OCI-M2 (cell line): ENCODE results near the gene STRBP.

Experiments
- DNase-seq: peaks from one replicate; lab custom pipeline; 2025; ENCODE audit not compliant: unreplicated experiment; lab: John Stamatoyannopoulos, UW

Gene STRBP

DNA sequence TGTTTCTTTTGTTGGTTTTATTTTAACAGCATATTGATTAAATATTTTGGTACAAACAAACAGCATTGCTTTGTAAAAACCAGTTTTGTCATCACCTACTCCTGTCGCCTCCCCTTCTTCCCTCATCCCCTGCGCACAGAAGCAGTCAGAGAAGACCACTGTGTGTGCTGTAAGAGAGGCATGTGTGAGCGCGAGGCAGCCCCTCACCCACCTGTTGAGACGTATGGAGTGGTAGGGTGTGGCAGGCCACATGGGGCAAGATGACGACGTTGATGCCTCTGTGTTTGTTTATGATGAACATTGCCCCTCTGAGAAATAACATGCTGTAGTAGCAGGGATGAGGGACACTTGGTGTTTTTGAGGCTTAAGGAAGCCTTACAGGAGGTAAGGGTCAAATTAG lies 163.6 kb downstream of the STRBP start:
- DNase-seq = no peak

DNA sequence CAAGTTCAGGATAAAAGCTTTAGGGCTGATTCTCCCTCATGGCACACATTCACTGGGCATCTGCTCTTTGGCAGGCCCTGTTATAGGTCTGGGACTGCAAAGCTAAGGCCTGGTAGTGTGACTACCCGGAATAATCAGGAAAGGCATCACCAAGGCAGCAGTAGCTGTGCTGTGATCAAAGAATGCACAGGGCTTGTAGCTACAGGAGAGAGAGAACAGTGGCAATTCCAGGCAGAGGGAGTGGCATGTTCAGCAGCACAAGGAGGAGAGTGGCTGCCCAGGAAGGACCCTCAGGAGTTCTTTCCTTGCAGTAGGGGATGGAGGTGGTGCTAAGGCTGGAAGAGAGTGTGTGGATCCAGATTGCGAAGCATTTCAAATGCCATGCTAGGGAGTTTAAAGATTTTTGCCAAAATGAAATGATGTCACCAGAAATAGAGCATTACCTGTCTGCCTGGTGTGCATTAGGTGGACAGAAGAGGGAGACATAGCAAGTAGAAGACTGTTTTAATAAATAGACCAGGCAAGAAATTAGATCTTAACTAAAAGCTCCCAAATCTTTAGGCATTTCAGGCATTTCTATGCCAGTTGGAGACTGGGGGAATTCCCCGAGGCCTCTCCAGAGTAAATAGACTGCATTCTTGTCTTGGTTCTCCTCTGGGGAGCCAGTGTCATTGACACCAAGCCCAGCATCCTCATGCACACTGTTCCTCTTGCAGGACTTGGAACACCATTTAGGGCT lies 165.8 kb downstream of the STRBP start:
- DNase-seq = no peak

DNA sequence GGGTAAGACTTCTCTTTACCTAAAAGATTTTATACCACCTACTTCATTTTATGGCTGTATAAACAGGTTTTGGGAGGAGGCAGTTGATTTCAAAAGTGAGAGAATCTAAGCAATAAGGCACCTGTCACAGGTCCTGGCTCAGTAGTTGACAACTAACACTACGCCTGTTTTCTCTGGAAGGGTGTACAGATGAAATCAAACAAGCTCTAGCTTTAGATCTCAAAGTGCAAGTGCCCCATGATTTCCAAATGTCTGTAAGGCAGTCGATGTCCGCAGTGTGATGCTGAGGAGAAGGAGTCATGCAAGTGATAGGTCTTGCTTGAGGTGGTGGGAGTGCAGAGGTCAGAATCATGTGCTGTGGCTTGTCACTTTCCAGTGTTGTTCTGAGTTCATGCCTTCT lies 168.8 kb downstream of the STRBP start:
- DNase-seq = no peak

DNA sequence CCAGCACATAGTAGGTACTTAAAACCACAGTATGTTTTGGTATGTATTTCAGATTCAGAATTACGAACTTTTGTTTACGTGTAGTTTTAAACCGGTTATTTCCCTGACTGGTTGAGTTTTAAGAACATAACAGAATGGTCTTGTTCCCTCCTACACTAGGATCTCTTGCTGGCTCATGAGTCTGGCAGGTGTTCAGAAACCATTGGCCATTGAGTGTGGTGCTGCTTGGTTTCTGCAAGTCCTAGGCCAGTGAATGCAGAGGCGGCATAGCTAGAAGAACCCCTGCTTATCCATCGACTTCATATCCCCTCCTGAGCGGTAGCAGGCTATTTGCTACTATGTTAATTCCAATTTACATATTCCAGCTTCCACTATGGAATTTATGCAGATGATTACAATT lies 169.3 kb downstream of the STRBP start:
- DNase-seq = no peak

DNA sequence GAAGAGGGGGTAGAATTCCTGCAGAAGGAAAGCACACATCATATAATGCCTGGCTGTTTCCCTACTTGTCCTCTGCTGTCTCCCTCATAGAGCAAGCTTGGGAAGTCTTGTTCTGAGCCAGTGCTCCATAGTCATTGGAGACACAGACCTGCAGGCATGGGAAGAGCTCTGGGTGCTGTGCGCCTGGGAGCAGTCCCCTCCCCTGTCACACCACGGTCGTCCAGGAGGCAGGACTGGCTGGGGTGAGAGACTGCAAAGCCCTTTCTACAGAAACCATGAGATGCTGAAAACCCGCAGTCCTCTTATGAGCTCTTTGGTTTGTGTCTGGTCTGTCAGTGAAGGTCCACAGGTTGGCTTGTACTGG lies 170.3 kb downstream of the STRBP start:
- DNase-seq = no peak

DNA sequence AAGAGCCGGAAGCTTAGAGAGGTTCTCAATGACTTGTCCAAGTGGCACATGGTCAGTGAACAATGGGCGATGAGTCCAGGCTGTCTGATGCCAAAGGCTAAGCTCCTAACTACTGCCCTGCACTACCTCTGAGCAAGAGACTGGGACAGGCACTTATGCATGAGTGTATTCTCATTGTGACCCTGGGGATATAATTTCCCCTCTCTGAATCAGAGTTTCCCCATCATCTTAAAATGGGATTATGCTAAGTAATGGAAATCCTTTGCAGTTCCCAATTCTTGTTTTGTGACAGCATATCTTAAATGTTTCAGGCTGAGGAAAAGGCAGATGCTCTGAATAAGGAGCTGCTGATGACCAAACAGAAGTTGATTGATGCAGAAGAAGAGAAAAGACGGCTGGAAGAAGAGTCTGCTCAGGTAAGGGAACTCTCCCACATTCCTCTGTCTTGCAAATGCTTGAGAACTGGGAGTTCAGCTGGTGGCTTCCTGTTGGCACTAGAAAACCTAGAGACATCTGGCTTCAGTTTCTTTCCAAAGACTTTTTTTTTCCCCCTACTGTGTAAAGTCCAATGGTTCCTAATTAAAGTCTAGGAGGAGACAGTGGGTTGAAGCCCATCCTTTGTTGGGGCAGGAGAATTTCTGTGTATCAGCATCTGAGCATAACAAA lies 170.8 kb downstream of the STRBP start:
- no peak for DNase-seq

DNA sequence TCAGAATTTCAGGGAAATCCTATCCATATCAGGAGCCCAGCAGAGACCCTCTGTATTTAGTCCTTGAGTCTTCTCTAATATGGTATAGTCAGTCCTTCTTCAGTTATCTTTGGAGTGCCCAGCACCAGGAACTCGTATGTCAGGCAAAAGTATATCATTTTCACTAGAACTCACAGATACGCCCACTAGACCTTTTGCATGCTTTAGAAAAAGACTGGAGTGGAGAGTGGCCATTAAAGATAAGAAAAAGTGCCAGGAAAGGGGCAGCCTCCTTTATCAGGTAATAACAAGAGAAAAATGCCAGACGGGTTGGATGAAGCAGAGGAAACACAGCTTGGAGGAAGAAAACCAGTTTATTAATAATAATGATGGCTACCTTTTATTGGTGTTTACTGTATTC lies 171.4 kb downstream of the STRBP start:
- no peak for DNase-seq

DNA sequence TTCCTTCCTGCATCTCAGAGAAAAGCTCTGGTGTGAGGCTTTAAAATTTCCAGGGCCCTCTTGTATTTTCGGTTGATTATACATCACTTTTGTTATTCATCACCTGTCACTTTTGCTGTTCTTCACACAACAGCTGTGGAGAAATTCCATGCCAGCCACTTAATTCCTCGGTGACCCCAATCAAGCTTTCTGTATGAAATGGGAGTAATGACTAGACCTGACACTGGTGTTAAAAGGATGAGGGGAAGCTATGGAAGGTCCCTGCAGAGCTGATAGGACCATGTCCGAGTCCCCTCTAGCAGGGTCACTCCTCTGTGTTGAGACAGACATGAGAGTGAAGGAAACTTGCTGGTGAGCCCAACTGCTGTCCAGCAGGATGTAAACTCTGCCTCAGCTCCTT lies 175.2 kb downstream of the STRBP start:
- no peak for DNase-seq

DNA sequence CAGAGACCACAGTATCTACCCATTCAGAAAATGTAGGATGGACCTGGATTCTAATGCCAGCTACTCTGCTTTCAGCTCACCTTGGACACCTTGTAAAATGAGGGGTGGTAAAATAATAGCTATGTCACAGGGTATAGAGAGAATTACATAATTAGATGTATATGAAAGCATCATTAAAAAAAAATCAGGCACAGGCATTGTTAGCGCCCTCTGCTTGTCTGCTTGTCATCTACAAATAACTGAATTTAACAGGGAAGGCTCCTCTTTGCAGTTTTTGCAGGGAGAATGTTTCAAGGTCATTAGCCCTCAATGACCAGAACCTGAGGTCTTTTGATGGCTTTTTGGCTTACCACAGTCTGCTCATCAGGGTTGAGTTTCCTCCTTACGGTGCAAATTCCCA lies 176.9 kb downstream of the STRBP start:
- no peak for DNase-seq

DNA sequence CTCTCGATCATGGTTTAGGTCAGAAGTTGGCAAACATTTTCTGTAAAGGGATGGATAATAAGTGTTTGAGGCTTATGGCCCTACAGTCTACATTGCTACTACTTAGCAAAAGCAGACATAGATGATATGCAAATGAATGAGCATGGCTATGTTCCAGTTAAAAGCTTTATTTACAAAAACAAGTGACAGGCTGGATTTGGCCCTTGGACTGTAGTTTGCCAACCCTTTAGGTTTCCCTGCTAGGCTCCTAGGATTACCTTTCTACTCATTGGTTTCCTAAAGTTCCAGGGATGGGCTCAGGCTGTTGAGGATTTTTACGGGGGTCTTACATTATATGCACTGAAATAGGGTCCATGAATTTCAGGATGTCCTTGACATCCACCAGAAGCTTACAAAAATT lies 177.4 kb downstream of the STRBP start:
- DNase-seq = no peak

DNA sequence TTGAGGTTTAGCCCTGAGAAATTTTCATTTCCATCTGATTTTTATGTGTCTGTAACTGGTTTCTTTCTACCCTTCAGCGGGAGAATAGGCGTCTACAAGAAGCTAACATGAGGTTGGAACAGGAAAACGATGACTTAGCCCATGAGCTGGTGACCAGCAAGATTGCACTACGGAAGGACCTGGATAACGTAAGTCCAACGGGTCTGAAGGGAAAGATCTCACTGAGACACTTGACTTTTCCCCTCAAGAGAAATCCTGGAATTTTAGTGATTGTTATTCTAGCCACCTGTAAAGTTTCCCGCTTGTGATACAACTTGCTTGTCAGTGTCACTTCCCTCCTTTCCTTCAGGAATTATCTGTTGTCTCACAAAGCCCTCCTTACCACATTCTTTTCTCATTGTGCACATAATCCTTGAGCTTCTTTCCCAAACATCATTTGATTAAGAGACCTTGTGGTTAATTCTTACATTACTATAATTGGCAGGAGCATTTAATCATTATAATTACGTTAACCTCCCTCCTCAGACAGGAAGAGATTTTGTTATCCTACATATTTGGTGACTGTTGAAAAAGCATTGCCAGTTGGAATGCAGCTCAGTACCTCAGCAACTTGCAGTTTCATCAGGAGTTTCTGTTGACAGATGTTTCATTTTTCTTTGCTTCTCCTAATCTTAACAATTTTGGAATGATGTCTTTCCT lies 178.0 kb downstream of the STRBP start:
- DNase-seq = no peak

DNA sequence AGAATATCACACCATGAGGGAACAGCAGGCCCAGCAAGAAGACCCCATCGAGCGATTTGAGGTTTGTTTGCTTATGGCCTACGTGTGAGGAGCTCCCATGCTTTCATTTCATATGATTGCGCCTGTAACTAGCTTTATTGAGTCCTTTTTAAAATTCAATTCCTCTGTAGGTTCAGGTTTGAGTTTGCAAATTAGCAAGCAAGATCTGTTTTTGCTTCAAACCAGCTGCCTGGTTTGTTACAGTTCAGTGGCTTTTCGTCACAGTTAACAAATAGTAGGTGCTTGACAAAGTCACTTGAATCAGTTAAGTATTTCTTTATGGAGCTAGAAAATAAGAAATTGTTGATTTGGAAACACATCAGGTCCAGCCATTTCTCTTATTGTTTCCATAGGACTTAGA lies 178.6 kb downstream of the STRBP start:
- DNase-seq = no peak

DNA sequence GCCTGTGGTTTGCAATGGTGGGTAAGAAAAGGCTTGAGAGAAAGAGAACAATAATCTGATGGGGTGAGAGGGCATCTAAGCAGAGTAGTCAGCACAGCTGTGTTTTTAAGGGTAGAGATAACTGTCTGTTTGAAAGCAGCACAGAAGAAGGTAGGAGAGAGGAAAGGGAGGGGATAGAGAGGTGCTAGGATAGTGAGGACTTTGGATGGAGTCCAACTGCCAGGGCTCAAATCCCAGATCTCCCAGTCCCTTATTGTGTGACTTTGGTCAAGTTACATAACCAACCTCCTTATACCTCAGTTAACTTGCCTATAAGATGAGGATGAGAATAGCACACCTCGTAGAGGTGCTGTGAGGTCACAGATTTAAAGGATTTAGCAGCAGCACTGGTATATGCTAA lies 179.3 kb downstream of the STRBP start:
- DNase-seq = no peak

DNA sequence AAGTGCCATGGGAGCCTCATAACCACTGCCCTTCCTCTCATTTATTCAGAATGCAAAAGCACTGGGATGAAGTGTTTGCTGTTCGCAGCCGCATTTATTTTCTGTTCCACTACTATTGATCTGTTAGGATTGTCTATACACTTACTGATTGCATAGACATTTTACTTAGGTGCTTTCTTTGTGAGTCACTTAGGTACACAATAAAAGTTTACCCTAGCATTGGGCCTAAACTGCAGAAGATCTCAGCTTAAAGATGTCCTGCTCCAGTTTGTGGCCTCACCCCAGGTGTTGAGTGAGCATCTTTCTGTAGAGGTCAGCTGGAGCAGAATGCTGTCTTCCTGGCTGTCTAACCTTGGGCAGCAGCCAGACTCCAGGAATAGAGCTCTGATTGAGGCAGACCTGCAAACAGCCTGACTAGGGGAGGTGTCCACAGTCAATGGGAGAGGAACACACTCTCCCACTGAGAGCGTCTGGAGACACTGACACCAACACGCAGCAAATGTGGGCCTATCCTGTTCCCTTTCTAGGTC lies 181.0 kb downstream of the STRBP start:
- no peak for DNase-seq

DNA sequence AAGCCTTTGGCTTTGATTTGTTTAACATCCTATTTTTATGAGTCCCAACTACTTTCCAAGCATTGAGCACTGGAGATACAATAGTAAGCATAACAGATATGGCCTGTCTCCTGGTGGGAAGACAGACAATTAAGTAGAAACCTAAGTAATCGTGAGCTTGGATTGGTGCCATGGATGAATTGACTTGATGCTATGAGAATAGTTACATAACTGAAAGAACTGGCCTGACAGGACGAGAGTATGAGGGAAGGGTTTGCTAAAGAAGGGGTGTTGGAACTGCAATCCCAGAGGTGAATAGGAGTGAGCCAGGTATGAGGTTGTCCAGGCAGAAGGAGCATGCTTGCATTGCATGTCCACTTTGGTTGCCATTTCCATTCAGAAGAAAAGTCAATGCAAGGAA lies 182.5 kb downstream of the STRBP start:
- no peak for DNase-seq

DNA sequence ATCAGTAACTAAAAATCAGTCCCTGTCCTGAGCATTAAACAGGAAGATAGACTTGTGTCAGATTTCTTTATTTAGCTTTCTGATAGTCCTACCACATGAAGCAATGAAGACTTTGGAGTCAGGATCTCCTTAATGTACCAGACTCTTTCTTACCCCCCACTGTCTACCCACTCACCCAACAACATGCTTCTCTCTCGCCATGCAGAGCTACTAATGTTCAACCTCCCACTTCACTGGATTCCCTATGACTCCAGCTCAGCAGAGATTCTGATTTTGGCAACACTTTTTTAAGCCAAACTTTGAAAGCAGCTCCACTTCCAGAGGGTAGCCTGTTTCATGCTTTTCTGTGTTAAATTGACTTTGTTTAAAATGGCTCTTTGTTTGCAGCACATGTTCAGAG lies 184.1 kb downstream of the STRBP start:
- no peak for DNase-seq

DNA sequence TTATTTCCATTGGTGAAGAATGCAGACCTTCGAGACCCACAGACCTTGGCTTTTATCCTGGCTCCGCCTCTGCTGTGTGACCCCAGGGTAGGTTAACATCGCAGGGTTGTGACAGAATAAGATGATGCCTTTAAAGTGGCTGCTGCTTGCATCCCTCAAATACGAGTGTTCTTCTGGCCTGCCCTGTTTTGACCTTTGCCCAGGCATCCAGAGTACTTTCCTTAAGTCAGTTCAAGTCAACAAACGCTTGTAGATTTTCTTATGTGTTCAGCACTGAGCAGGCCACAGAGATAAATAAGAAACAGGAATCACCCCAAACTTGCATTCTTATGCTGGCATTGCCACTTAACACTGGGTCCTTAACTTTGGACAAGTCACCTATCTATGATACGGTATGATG lies 184.7 kb downstream of the STRBP start:
- DNase-seq = no peak

DNA sequence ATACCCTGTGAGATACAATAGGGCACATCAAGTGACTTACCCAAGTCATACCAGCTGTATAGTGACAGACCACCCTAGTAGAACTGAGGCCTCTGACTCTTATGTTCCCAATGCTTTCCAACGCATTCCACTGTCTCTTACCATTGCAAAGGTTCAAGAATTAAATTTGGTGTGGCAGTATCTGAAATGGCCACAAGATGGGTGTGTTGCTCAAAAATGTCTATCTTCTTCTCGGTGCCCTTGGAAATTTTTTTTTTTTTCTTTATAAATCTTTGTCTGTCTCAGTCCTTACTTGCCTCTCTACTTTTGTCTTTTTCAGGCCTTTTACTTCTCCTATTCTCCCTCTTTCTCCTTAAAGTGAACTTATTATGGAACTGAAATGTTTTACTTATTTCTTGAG lies 186.6 kb downstream of the STRBP start:
- no peak for DNase-seq

DNA sequence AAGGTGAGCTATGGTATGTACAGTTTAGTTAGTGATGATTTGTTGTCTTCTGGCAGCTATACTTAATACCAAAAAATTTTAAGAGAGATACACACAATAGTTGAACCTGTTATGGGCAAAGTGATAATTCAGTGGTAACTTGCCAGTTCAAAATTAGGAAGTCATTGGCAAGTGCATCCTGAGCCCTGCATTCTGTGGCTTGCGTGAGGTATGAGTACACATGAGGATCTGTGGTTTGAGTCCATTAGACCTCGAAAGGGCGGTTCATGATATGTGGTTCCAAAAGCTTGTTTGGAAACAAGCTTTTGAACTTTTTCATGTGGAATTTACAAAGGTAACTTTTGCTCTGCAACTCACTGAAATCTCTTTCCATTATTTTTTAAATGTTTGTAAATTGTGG lies 187.9 kb downstream of the STRBP start:
- no peak for DNase-seq

DNA sequence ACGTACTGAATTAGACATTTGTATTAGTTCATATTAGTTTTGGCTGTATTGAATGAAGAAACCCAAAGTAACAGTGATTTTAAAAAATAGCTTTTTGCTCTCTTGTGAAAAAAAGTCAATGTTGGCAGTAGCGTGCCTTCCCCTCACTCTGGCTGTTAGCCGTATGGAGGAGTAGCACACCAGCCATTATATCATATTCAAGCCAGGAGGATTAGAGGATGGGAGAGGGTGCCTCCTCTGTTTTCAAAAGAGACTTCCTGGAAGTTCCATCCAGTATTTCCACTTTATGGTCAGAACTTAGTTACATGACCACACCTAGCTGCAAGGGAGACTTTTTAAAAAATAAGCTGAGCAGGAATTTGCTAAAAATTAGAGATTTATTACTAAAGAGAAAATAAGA lies 193.8 kb downstream of the STRBP start:
- DNase-seq = no peak

DNA sequence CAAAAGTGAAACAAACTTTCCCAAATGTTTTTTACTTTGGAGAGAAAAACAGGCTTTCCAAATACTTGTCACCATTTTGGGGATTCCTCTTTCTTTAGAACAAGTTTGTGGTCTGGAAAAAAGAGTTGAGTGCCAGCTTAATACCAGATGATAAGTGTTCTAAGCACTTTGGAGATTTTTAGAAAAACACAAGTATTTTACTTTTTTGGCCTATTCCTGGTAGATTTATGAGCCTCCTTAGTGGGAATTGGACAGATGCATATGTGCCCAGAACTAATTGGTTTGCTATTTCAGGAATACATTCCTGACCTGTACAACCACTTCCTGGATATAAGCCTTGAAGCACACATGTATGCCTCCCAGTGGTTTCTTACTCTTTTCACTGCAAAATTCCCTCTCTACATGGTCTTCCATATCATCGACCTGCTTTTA lies 194.4 kb downstream of the STRBP start:
- DNase-seq = no peak

DNA sequence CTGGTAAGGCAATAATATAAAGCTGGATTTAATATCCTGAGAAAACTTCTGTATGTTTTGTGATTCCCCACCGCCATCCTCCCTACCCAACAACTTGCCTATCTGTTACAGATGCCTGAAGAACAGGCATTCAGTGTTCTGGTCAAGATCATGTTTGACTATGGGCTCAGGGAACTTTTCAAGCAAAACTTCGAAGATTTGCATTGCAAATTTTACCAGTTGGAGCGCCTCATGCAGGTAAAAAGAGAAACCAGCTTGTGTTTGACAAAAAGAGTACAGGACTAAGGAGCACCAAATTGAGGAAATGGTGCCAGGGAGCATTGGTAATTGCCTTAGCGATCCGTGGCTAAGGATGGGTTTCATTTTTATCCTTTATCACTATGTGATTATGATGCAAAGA lies 194.9 kb downstream of the STRBP start:
- no peak for DNase-seq
